ENCODE measurements around the gene ERH.
"Not testable (repeated sequence)": the region's sequence is repeated elsewhere in the genome, so short reads cannot be mapped to it uniquely, and the experiment has no call there.

ERH gene

GRCh38 chr14:69392481-69392880, 5.6 kb downstream of the ERH start:
- no peak for DNase-seq

GRCh38 chr14:69391400-69391799, 6.7 kb downstream of the ERH start:
- not testable (repeated sequence) for DNase-seq

DNA sequence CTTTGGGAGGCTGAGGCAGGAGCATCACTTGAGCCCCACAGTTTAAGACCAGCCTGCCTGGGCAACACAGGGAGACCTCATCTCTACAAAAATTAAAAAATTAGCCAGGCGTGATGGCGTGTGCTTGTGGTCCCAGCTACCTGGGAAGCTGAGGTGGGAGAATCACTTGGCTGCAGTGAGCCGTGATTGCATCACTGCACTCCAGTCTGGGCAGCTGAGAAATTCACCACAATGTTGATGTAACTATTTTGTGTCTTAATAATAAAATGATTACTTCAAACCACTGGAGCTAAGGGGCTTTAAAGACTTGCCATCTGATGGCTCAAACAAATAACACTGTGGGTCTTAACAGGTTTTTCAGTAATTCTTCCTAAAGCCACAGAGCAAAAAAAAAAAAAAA, 10.8 kb downstream of the ERH start:
- no peak for DNase-seq

DNA sequence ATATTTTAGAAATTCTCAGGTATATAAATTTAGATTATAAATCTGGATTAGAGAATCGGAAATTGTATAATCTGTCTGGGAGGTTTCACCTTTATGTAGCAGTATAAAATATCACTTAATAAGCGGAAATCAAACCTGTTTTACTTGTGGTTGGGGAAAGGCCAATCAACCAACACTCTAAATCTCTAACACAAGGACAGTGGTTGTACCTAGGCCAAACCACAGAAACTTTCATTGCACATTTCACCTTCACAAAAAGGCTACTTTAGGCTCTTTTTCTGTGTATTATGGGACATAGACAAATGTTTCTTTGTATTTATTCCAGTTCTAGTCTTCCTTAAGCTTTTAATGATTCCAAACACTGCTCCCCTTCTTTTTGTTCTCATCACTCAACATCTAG, 19.8 kb downstream of the ERH start:
- no peak for DNase-seq

DNA sequence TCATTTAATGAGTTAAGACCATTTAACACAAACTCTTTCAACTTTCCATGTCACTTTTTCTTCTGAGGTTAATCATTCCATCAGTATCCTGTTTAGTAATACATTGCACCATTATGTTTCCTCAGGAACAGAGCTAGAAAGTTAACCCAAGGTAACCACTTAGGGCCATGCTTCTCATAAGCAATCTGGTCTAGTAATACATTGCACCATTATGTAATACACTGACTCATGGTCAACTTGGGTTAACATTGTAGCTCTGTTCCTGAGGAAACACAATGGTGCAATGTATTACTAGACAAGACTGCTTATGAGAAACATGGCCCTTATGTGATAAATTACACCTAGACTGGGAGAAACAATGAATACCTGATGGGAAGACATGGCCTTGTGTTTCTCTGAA, 21.7 kb downstream of the ERH start:
- no peak for DNase-seq

GRCh38 chr14:69375722-69376121, 22.4 kb downstream of the ERH start:
- DNase-seq, result no peak

DNA sequence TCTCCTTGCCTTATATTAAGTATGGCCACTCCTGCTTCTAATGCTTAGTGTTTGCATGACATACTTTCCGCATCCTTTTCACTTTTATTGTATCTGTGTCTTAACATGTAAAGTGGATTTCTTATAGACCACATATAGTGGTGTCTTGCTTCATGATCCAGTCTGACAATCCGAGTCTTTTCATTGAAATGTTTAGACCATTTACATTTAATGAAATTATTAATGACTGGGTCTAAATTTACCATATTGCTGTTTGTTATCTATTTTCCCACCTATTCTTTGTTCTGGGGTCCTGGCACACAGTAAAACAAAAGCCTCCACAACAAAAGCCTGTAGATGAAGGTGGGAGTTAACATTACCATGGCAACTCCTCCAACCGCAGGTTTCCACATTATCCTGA, 22.9 kb downstream of the ERH start:
- DNase-seq, result no peak

GRCh38 chr14:69374235-69374634, 23.9 kb downstream of the ERH start:
- DNase-seq, result no peak

DNA sequence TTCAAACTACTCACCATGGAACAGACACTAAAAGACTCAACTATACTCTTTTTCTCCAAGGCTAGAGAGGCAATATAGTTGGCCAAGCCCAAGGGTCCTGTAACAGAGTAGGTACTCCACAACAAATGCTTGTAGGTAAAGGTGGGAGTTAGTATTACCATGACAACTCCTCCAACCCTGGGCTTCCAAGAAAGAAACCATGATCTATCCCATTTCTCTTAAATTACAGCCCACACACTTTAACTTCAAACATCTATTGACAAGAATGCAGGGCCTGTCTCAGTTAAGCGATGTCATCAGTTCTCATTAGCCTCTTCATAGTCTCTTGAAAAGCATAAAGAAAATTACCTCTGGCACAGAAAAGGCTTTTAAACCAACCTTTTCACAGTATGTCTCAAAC, 25.0 kb downstream of the ERH start:
- DNase-seq, result no peak

GRCh38 chr14:69372146-69372545, 26.0 kb downstream of the ERH start:
- no peak for DNase-seq

DNA sequence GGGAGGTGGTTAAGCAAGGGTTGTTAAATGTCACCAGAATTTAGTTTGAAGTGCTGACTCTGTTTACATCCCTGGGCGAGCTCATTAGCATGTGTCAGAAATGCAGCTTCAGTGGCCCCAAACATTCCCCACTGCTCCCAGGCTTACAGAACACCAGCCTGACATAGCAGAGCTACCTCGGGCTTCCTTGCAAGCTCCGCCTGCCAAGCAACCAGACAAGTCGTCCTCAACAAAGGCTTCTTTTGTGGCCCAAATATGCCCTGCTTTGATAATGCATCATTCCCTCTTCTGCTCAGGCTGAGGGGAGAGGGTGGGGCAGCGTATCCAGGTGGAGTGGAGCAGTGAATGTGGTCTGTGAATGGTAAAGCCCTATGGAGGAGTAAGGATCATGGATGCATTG, 28.0 kb downstream of the ERH start:
- no peak for DNase-seq

DNA sequence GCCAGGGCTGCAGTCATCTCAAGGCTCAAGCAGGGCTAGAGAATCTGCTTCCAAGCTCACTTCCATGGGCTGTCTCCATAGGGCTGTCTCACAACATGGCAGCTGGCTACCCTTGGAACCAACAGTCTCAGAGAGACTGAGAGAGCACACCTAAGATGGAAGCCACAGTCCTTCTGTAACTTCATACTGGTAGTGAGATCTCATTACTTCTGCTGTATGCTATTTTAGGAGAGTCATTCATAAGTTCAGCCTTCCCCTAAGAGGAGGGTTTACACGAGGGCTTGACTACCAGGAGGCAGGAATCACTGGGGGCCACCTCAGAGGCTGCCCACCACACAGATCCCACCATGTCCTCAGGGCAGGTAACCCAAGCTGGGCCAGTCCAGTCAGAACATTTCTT, 29.7 kb downstream of the ERH start:
- no peak for DNase-seq

- no peak for DNase-seq
These were observed 31.3 kb downstream of the ERH start for GRCh38 chr14:69366761-69367160.

GRCh38 chr14:69366069-69366468, 32.0 kb downstream of the ERH start:
- DNase-seq, result no peak

DNA sequence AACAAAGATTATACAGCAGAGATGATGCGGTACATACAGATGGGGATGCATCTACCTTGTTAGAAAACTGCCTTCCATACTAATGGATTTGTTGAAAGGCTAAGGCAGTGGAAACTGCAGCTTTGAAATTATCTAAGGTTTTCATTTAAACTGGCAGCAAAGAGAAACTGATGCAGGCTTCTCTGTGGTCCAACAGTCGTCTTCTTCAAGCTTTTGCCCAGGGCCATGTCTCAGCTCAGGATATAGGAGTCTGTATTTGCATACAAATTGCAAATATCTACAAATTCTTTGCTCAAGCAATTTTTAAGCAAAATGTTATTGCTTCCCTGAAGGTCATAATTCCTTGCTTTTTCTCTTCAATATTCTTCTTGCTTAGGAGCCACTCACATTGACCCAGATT, 33.7 kb downstream of the ERH start:
- DNase-seq, result no peak

DNA sequence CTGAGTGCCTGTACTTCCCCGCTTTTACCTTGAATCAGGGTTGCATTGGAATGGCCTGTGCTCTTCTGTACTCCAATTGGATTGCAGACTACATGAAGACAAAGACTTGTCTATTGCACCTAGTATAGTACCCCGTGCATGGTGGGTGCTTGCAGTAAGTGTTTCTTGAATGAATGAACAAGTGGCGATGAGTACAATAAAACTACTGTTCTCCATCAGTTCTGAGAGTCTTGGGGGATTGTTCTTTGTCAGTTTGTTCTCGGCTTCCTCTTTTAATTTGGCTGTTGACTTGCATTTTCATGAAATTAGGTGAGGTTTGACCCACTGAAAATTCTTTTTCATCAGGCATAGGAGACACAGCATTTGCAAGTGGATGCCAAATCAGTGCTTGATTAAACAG, 34.1 kb downstream of the ERH start:
- no peak for DNase-seq

DNA sequence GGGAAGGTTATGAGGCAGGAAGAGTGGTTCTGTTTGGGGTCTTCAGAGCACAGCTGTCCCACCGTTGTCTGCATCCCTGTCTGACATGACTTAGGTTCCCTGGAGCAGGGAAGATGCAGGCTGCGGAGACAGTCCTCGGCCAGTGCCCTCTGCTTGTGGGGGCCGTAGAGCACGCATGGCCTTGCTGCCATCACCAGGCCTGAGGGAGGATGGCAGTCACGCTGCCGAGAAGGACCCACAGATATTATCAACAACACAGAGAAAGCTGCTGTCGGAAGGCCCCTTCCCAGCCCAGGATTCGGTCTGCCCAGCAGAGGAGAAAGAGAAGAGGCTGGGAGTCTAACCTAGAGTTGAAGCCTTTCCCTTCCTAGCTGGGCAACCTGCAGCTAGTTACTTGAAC, 35.0 kb downstream of the ERH start:
- DNase-seq, result no peak

DNA sequence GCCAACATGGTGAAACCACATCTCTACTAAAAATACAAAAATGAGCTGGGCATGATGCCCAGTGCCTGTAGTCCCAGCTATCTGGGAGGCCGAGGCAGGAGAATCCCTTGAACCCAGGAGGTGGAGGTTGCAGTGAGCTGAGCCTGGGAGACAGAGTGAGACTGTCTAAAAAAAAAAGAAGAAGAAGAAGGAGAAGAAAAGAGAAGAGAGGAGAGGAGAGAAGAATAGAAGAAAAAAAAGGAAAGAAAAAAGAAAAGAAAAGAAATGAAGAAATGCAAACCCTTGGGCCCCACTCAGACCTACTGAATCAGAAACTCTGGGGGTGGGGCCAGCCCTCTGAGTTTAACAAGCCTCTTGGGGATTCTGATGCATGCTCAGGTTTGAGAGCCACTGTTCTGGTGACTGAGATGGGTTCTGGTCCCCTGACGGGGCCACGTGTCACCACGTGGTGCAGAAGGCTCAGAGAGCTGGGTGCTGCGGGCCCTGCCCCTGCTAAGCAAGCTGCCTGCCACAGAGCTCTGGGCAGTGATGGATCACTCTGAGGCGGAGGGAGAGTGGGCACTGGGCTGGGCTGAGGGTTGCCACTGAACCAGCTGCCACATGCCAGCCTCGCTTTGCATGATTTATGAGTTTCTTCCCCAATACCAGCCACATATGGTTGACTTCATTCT, 37.5 kb downstream of the ERH start:
- no peak for DNase-seq

GRCh38 chr14:69358966-69359365, 39.1 kb downstream of the ERH start:
- DNase-seq, result no peak

- no peak for DNase-seq
These were observed 39.7 kb downstream of the ERH start for GRCh38 chr14:69358233-69358963.

GRCh38 chr14:69357544-69358200, 40.4 kb downstream of the ERH start:
- DNase-seq, result no peak

- no peak for DNase-seq
These were observed 41.1 kb downstream of the ERH start for GRCh38 chr14:69356903-69357543.

DNA sequence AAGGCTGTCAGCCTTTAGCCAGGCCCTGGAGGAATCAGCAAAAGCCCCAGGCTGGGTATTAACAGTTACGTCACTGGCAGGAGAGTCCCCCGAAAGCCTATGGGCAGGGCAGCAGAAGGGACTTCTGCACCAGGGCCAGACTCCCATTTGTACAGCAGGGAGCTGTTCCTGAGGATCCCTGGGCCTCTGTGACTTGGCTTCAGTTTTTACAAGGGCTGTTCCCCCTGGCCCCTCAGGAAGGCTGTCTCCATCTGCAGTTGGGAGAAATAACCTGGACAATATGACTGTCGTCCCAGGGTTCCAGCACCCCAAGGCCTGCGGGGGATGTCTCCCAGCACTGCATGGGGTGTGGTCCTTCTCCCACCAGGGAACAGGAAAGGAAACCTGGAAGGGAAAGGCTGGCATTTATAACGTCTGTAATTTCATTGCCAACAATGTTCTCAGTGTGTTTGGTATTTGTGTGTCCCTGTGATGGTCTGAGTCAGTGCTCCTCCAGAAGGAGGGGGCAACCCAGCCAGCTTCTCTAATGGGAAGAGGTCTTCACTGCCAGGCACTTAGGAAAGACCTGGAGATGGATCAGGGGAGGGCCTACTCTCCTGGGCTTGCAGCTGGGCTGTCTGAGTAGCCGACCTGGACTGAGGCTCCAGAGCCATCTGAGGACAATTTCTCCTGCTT, 42.4 kb downstream of the ERH start:
- DNase-seq, result no peak

All from activated naive CD4-positive, alpha-beta T cell (primary cell).